ENCODE measurements around the gene ATAD1. TPM values are rescaled to one million over a fixed set of nuclear protein-coding genes. Genes with fewer than 3 reads are reported as not detected.

Gene ATAD1
- total and polyA plus RNA-seq, 10 of the 15 experiments (the other 5 are each of a cell fraction or from before 2014, with no cell fraction given), result 24.7 to 59.3 (median 41.1) TPM

DNA sequence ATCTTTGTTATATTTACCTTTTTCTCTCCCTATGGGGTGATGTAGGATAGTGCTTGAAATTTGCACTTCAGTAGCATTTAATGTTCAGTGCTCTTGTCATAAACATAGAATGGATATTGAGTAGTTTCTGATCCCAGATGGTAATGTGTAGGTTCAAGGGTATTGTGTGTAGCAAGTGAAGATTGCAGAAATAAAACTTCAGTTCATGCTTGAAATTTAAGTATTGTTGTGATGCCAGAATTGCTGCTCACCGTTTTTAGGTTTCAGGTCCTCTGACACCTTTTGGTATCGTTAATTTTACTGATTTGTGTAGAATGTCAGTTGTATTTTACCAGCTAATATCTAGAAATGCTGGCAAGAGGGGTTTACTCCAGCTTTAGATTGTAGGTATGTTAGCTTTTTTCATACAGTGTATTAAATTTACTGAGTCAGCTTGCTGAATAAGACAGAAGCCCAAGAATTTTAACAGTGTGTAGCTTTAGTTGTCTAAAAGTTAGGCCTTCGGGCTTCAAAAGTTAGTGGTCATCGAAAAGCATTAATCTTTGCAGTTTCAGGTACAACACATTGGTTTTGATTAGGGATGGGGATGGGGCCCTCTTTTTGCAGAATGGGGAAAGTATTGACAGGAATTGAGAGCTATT lies 47.3 kb upstream of the ATAD1 start:
- Histone ChIP-seq H3K9ac (ENCODE audit: control insufficient read depth, insufficient read depth, low read length) (peak overlapping the region; percentile 90), H3K9me3 (replicated peaks; ENCODE audit: control insufficient read depth, insufficient read depth, low read length) (no peaks in the 10 kb centered on the region), H3K4me1 (ENCODE audit: control insufficient read depth, insufficient read depth, low read length) (peaks cover 6% of the 10 kb centered on the region), H4K20me1 (ENCODE audit: control insufficient read depth, insufficient read depth) (no peaks in the 10 kb centered on the region), H3K4me3 (peak overlapping the region; percentile 94), H3K79me2 (ENCODE audit: control insufficient read depth, insufficient read depth, low read length) (peaks cover 96% of the 10 kb centered on the region), H3K36me3 (ENCODE audit: control insufficient read depth in 2 of 2, insufficient read depth in 2 of 2, low read length in 1 of 2) (0 out of 4 replicates have a peak, but pooled peaks cover 0 to 3% of the 10 kb centered on the region in 2 experiments), H3K4me2 (ENCODE audit: control insufficient read depth, insufficient read depth) (peak overlapping the region; percentile 51), H3K27ac (ENCODE audit: control insufficient read depth, insufficient read depth) (peak overlapping the region; percentile 90), H2AFZ (ENCODE audit: control insufficient read depth, low read depth, low read length) (no peak overlapping the region), H3K27me3 (replicated peaks in 1 of 2; ENCODE audit: control insufficient read depth in 2 of 2, insufficient read depth in 2 of 2, low read length in 1 of 2) (no peaks in the 10 kb centered on the region)
- ChIA-PET SMC1A (ENCODE audit: uncharacterized antibody, unreplicated experiment) (interaction anchor here (0.6 to 6.9 kb wide), 23 partner anchors 9 to 524 kb away, joined by 3 to 140 read pairs (median 4); no protein-coding TSS in a partner anchor), RAD21 (ENCODE audit: unreplicated experiment) (interaction anchor here (0.5 to 6.4 kb wide), 19 partner anchors 18 to 527 kb away, joined by 3 to 51 read pairs (median 4); partner anchors contain the start of gene ATAD1), CTCF (interaction anchor here (0.6 to 2.9 kb wide), 12 partner anchors 9 to 718 kb away, joined by 3 to 14 read pairs (median 4); partner anchors contain the start of gene RNLS), POLR2A (interaction anchor here (0.5 to 1.4 kb wide), 2 partner anchors 61 to 522 kb away, joined by 3 to 4 read pairs; no protein-coding TSS in a partner anchor)
- TF ChIP-seq TBL1XR1 (IDR thresholded peaks at IDR 0.05; ENCODE audit: low read depth, low read length), result no peak
- no peak for TF ChIP-seq EED (IDR thresholded peaks at IDR 0.05; ENCODE audit: low read depth)
- no peak for TF ChIP-seq TCF12 (IDR thresholded peaks at IDR 0.05; ENCODE audit: low read depth, low read length)
- no peak for TF ChIP-seq KDM1A (IDR thresholded peaks at IDR 0.05; ENCODE audit: borderline replicate concordance)
- no peak for TF ChIP-seq RAD21 (IDR thresholded peaks at IDR 0.05; ENCODE audit: insufficient read depth, low read depth, low read length)
- TF ChIP-seq GABPA (IDR thresholded peaks at IDR 0.05; ENCODE audit: low read depth), result no peak
- TF ChIP-seq, protein P1, sequence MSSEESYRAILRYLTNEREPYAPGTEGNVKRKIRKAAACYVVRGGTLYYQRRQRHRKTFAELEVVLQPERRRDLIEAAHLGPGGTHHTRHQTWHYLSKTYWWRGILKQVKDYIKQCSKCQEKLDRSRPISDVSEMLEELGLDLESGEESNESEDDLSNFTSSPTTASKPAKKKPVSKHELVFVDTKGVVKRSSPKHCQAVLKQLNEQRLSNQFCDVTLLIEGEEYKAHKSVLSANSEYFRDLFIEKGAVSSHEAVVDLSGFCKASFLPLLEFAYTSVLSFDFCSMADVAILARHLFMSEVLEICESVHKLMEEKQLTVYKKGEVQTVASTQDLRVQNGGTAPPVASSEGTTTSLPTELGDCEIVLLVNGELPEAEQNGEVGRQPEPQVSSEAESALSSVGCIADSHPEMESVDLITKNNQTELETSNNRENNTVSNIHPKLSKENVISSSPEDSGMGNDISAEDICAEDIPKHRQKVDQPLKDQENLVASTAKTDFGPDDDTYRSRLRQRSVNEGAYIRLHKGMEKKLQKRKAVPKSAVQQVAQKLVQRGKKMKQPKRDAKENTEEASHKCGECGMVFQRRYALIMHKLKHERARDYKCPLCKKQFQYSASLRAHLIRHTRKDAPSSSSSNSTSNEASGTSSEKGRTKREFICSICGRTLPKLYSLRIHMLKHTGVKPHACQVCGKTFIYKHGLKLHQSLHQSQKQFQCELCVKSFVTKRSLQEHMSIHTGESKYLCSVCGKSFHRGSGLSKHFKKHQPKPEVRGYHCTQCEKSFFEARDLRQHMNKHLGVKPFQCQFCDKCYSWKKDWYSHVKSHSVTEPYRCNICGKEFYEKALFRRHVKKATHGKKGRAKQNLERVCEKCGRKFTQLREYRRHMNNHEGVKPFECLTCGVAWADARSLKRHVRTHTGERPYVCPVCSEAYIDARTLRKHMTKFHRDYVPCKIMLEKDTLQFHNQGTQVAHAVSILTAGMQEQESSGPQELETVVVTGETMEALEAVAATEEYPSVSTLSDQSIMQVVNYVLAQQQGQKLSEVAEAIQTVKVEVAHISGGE (CRISPR knock-in tag; IDR thresholded peaks at IDR 0.05), result no peak
- no peak for TF ChIP-seq CHD2 (IDR thresholded peaks at IDR 0.05; ENCODE audit: borderline replicate concordance, low read depth, low read length)
- no peak for TF ChIP-seq BRCA1 (IDR thresholded peaks at IDR 0.05; ENCODE audit: low read depth, low read length)
- no peak for TF ChIP-seq LARP7 (IDR thresholded peaks at IDR 0.05)
- TF ChIP-seq PML (IDR thresholded peaks at IDR 0.05; ENCODE audit: low read length), result no peak; the same call in 1 of the 2 replicates
- no peak for TF ChIP-seq HDAC2 (IDR thresholded peaks at IDR 0.05)
- TF ChIP-seq EP300 (IDR thresholded peaks at IDR 0.05; ENCODE audit: borderline replicate concordance in 1 of 2, control insufficient read depth in 1 of 2, low read depth in 2 of 2, low read length in 2 of 2), result no peak
- TF ChIP-seq ZSCAN29 (IDR thresholded peaks at IDR 0.05), result no peak
- TF ChIP-seq ZNF622 (IDR thresholded peaks at IDR 0.05), result no peak
- intact Hi-C loops (cut with micrococcal nuclease; ENCODE audit: unreplicated experiment), result no loop called here
- DNase-seq (ENCODE audit: low read depth, low spot score), result no peak
- no peak for FAIRE-seq
- ATAC-seq, result no peak; the same call in 2 of the 3 replicates
- BruUV-seq (replicated peaks), result no TSS peak
- in situ Hi-C loops (cut with MboI), result loop anchor here (10.0 kb wide), 1 partner anchor 199 kb away; no protein-coding TSS in a partner anchor
- 1% methylated on average over 4 of the region's 4 CpGs for WGBS (ENCODE audit: insufficient coverage, insufficient replicate concordance, low lambda C conversion rate, missing lambda C conversion rate)

Data from GM12878 (cell line).